Mucosa of rectum (tissue), 2 donors: ENCODE results near the gene KRTAP10-7.
"Not testable (repeated sequence)": the region's sequence is repeated elsewhere in the genome, so short reads cannot be mapped to it uniquely, and the experiment has no call there.

Experiments used
- H3K27ac ChIP-seq, 2 donors: one replicate each; pipeline ENCODE4 v1.7.0; 2013; ENCODE audit warnings: inconsistent platforms in 2 of 2, low read depth in 2 of 2, low read length in 2 of 2
- H3K27me3 ChIP-seq, 2 donors: one replicate each; pipeline ENCODE4 v1.7.0; 2013; ENCODE audit warnings: low read length in 2 of 2; ENCODE audit not compliant: control insufficient read depth in 2 of 2, insufficient read depth in 2 of 2
- H3K36me3 ChIP-seq, 2 donors: one replicate each; pipeline ENCODE4 v1.7.0; 2013; ENCODE audit warnings: low read length in 2 of 2; ENCODE audit not compliant: control insufficient read depth in 2 of 2, insufficient read depth in 2 of 2
- H3K4me1 ChIP-seq, 2 donors: one replicate each; pipeline ENCODE4 v1.7.0; 2013; ENCODE audit warnings: low read length in 2 of 2, mild to moderate bottlenecking in 1 of 2; ENCODE audit not compliant: control insufficient read depth in 2 of 2, insufficient read depth in 2 of 2
- H3K4me3 ChIP-seq, 2 donors: one replicate each; pipeline ENCODE4 v1.7.0; 2013; ENCODE audit warnings: low read length in 2 of 2
- H3K9ac ChIP-seq, 2 donors: one replicate each; pipeline ENCODE4 v1.7.0; 2013; ENCODE audit warnings: low read length in 2 of 2, low read depth in 1 of 2, mild to moderate bottlenecking in 1 of 2
- H3K9me3 ChIP-seq, 2 donors: one replicate each; pipeline ENCODE4 v1.7.0; 2013; ENCODE audit warnings: low read length in 2 of 2; ENCODE audit not compliant: control insufficient read depth in 2 of 2
- donor health status: healthy.
- donor health status: Normal muscosa, but diverticular disease.

Gene KRTAP10-7

DNA sequence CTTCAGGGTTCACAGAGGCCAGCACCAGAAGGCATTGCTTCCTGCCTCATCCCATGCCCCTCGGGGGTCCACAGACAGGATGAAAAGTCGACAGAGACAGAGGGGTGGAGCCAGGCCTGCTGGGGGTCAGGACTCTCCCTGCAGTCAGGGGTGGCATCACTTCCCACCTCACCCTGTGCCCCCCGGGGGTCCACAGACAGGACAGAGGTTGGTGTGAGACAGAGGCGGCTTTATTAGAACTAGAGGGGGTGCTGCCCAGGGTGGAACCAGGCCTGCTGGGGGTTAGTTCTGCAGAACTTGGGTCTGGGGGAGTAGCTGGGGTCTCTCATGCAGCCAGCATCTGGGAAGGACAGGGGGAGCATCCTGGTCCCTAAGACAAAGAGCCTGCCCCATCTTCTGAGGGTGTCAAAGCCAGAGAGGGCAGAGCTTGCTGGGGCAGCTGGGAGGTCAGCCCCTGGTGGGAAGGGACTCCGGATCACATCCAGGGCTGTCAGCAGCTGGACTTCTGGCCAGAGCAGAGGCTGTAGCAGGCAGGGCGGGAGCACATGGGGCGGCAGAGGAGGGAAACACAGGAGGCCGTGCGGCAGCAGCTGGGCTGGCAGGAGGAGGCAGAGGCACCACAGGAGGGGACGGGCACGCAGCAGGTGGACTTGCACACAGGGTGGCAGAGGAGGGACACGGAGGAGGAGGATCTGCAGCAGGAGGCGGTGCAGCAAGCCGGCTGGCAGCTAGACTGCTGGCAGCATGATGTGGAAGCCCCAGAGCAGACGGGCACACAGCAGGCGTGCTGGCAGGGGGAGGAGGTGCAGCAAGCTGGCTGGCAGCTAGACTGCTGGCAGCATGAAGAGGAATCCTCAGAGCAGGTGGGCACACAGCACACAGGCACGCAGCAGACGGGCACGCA is 9.2 kb upstream of the KRTAP10-7 start:
- H3K4me3 ChIP-seq, H3K36me3 ChIP-seq, H3K27ac ChIP-seq, H3K9ac ChIP-seq, H3K9me3 ChIP-seq, H3K4me1 ChIP-seq: not testable (repeated sequence)
- H3K27me3 ChIP-seq: peaks cover 0 to 19% of the 10 kb centered on the region in 2 donors

GRCh38 chr21:44591801-44592130 is 8.6 kb upstream of the KRTAP10-7 start:
- H3K4me1 ChIP-seq, H3K36me3 ChIP-seq, H3K9ac ChIP-seq, H3K9me3 ChIP-seq, H3K27ac ChIP-seq, H3K4me3 ChIP-seq: not testable (repeated sequence)
- H3K27me3 ChIP-seq: peaks cover 0 to 22% of the 10 kb centered on the region in 2 donors

GRCh38 chr21:44592446-44593311 is 7.7 kb upstream of the KRTAP10-7 start, which contains the start of gene KRTAP10-6:
TSS of gene KRTAP10-6 (minus strand) at chr21:44592505. CDS start at chr21:44592484, 21 bp downstream.
- H3K9ac ChIP-seq: no peak within 1 kb of the TSS
- H3K27ac ChIP-seq: no peak within 1 kb of the TSS
- no peaks in the 10 kb centered on the region for H3K4me1 ChIP-seq
- peaks cover 0 to 22% of the 10 kb centered on the region in 2 donors for H3K27me3 ChIP-seq
- no peak within 1 kb of the TSS for H3K4me3 ChIP-seq
- H3K36me3 ChIP-seq: no peaks in the 10 kb centered on the region
- no peaks in the 10 kb centered on the region for H3K9me3 ChIP-seq

DNA sequence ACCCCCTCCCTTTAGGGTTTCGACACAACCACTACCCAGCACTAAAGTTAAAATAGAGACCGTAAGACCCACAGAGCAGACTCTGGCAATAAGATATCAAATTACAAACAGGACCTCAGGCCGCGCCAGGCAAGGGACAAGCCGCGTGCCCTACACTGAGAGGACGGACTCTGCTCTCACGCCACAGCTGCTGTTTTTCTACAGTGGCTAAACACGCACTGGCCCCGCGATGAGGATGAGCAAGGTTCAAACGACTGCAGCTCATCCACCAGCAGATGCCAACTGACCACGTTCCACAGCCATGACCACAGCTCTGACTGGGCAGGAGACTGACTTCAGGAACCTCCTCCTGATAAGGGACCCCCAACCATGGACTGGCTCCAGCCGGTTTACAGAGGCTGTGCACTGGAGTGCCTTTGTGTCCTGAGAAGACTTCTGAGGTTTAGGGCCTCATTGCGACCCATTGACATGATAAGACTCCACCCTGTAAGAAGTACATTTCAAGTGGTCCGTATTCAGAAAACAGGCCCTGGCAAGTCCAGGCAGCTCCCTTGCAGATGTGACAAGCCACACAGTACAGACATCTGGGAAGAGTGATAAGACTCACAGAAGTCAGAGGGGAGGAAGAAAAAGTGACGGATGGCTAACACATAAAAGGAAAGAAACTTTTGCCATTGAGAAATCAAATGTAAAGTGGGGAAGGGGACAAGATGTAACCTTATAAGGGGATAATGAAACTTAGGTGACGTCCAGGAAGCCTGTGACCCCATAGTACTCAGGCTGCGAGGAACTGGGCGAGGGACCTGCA is 6.6 kb upstream of the KRTAP10-7 start:
- H3K27me3 ChIP-seq: peaks cover 0 to 22% of the 10 kb centered on the region in 2 donors

DNA sequence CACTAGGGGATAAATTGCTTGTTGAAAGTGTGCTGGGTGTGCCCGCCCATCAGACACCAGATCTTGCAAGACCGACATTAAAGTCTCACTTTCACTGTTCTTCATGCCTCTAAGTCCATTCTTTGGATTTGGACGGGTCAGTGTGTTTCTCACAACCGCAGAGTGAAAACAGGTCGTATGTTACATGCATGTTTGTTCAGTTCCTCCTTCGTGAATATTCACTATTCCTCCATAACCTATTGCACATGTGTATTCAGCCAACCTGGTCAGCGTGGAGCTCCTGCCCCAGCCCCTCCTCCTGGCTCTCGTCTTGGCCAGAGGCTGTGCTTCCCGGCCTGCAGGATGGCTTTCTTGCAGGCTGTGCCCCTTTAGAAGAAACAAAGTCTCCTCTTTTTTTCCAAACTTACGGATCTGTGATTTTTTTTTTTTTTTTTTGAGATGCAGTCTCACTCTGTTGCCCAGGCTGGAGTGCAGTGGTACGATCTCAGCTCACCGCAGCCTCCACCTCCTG is 5.9 kb upstream of the KRTAP10-7 start:
- Histone ChIP-seq H3K27me3 (peaks cover 0 to 22% of the 10 kb centered on the region in 2 donors), H3K4me1 (no peaks in the 10 kb centered on the region), H3K9me3 (no peaks in the 10 kb centered on the region), H3K36me3 (no peaks in the 10 kb centered on the region), H3K4me3 (no peak overlapping the region), H3K27ac (no peak overlapping the region), H3K9ac (no peak overlapping the region)

More for the DNA sequence above, 6.6 kb upstream of the KRTAP10-7 start:
- Histone ChIP-seq H3K4me3 (no peak overlapping the region), H3K9ac (no peak overlapping the region), H3K36me3 (no peaks in the 10 kb centered on the region), H3K9me3 (no peaks in the 10 kb centered on the region), H3K27ac (no peak overlapping the region), H3K4me1 (no peaks in the 10 kb centered on the region)

DNA sequence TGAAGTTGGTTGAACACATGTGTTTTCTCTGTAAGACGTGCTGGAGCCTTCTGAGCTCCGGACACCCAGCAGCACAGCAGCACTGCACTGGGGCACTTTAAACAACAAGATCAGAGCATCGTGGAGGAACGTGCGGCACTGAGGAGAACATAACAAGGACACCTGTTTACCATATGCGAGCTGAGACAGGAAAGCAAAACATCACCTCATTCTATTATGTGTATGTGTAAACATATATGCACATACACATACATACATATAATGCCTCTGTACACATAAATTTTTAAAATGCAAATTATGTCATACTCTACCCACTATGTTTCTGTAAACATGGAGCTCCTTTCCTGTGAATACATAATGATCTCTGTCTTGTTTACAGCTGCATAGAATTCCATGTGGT is 4.9 kb upstream of the KRTAP10-7 start:
- Histone ChIP-seq H3K9ac (no peak overlapping the region), H3K27ac (no peak overlapping the region), H3K27me3 (peaks cover 0 to 28% of the 10 kb centered on the region in 2 donors), H3K36me3 (no peaks in the 10 kb centered on the region), H3K9me3 (no peaks in the 10 kb centered on the region), H3K4me1 (no peaks in the 10 kb centered on the region), H3K4me3 (no peak overlapping the region)

- Histone ChIP-seq H3K27me3 (peaks cover 0 to 28% of the 10 kb centered on the region in 2 donors), H3K4me3 (no peak overlapping the region), H3K36me3 (no peaks in the 10 kb centered on the region), H3K9me3 (no peaks in the 10 kb centered on the region), H3K4me1 (no peaks in the 10 kb centered on the region), H3K9ac (no peak overlapping the region), H3K27ac (no peak overlapping the region)
Measured at GRCh38 chr21:44596068-44596725, 4.2 kb upstream of the KRTAP10-7 start.

DNA sequence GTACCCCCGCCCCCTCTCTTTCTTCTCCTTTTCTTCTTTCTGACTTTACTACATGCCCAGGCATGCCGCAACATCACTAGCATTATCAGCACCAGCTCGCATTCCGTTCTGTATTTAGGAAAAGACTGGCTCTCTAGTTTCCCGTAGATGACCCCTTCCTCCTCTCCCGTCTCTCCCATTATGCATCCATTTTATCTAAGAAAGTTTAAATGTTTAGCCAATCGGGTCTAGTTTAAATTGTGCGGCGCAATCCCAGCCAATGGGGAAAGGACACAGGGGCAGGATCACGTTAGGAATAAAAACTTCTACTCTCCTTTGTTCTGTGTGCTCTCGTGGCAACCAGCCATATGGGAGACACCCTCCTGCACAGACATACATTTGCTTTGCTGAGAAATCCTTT is 2.3 kb upstream of the KRTAP10-7 start:
- Histone ChIP-seq H3K9ac (no peak overlapping the region), H3K36me3 (no peaks in the 10 kb centered on the region), H3K4me3 (no peak overlapping the region), H3K9me3 (no peaks in the 10 kb centered on the region), H3K4me1 (no peaks in the 10 kb centered on the region), H3K27me3 (peaks cover 2 to 20% of the 10 kb centered on the region in 2 donors), H3K27ac (no peak overlapping the region)

- H3K27me3 ChIP-seq: peaks cover 2 to 12% of the 10 kb centered on the region in 2 donors
- H3K36me3 ChIP-seq: no peaks in the 10 kb centered on the region
- no peaks in the 10 kb centered on the region for H3K9me3 ChIP-seq
- H3K4me3 ChIP-seq: no peak overlapping the region
- H3K27ac ChIP-seq: no peak overlapping the region
- no peak overlapping the region for H3K9ac ChIP-seq
- no peaks in the 10 kb centered on the region for H3K4me1 ChIP-seq
Measured at GRCh38 chr21:44599264-44600029, 950 bp upstream of the KRTAP10-7 start.
